NK-92 treated with Interleukin-12 subunit alpha and Interleukin-12 subunit beta, amount 100 ng/mL, for 24 hours (cell line): ENCODE measurements around the gene ERCC5.

Experiments used
- DNase-seq: peaks from one replicate; lab custom pipeline; 2025; lab: John Stamatoyannopoulos, UW

ERCC5 gene

DNA sequence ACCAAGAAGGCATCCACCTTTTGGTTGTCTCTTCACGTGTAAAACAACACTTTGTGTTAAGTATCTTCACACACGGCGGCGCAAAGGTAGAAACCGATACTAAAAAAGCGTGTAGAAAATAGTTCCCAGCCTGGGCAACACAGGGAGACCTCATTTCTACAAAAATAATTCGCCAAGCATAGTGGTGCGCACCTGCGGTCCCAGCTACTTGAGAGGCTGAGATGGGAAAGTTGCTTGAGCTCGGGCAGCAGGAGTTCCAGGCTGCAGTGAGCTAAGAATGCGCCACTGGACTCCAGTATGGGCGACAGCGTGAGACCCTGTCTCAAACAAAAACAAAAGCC, 573 bp upstream of the ERCC5 start:
- no peak for DNase-seq

DNA sequence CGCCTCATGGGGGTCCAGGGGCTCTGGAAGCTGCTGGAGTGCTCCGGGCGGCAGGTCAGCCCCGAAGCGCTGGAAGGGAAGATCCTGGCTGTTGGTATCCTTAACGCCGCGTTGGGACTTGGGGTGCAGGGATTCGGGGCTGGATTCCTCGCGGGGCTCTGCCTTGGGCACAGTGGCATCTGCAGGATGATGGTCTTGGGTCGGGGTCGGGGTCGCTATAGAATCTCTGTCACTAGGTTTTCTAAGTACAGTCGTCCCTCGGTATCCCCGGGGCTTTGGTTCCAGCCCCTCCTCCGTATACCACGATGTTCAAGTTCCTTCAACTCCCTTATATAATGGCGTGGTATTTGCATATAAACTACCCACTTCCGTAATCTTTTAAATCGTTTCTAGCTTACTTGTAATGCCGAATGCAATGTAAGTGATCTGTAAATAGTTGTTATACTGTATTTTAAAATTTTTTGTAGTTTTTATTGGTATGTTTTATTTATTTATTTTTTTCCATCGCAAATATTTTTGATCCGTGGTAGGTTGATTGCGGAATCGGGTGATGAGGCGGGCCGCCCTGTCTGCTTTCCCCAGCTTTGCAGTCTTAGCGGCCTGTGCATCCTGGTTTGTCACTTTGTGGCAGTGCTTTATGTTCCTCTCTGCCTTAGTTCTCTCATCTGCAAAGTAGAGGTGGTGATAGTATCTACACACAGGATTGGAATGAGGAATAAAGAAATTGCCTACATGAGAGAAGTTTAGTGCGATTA, 606 bp downstream of the ERCC5 start:
- peak; percentile 47 for DNase-seq

DNA sequence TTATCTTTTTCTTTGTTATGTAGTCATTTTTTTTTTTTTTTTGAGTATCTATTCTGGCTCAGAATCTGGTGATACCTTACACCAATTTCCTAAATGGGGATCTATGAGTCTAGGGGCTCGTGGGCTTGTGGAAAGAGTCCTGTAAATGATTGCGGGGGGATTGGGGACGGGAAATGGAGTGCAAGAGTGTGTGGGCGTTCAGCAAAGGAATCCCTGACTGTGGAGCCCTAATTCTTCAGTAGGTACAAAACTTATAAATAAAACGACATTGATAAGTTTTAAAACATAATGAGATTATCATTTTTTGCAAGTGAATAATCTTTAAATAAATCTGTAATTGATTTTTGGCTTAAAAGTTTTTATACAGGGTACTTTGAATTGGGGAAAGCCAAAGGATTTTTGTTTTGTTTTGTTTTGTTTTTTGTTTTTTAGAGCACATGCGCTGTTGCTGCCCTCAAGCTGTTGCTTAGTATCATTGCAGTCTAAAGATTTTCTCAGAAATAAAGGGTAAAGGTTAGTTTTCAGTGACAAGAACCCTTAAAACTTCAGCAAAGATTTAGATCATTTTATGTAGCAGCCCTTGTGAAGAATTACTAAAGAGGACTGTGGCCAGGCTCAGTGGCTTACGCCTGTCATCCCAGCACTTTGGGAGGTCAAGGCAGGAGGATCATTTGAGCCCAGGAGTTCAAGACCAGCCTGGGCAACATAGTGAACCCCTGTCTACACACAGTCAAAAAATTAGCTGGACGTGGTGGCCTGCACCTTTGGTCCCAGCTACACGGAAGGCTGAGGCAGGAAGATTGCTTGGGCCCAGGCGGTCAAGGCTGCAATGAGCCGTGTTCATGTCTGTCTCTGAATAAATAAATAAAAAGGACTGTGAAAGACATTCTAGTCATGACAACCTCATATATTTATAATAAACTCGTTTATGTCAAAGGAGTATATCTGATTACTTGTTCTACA, 1.7 kb downstream of the ERCC5 start:
- no peak for DNase-seq

DNA sequence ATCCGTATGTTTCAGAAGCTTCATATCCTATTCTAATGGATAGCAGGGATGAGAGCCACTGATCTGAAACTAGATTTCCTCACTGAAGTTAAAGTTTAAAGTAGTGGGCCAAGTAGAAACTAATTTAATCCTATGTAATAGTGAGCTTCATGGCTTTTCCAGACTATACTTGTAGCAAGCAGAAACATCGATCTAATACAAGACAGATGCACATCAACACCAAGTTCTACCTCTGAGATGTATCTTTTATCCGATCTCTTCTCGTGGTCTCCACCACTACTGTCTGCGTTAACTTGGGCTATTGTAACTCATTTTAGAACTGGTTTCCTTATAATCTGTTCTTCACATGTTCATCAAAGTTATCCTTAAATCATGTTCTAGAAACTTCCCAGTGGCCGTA, 3.1 kb downstream of the ERCC5 start:
- DNase-seq, result no peak

DNA sequence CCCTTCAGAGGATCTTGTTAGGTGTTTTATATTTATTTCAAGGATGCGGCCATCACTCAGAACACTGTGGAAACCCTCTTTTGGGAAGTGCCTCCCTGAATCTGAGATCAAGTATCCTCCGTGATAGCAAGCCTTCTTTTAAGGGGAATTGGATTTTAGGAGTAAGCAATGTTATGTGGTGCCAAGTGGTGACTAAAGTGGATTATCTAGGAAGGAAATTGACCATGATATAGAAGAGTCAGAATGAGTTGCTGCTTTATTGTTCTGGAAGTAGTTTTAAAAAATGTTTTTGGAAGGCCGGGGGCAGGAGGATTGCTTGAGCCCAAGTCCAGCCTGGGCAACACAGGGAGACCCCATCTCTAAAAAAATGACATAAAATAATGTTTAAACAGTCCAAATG, 6.7 kb downstream of the ERCC5 start:
- DNase-seq, result no peak

DNA sequence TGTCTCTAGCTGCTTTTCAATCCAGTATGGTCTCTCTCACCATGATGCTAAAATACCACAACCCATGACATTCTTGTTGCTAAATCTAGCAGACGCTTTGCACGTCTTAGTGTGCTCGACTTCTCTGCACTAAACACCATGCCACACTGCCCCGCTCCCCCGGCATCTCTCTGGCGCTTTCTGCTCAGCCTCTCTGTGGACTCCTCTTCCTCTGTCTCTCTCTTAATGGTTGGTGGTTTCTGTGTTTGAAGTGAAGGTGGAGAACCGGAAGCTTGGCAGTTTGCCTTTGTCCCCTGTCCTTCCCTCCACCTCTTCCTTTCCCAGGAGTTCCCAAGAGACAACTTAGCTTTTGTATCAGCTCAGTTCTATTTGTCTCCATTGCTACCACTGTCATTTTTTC, 8.8 kb downstream of the ERCC5 start:
- DNase-seq, result no peak

DNA sequence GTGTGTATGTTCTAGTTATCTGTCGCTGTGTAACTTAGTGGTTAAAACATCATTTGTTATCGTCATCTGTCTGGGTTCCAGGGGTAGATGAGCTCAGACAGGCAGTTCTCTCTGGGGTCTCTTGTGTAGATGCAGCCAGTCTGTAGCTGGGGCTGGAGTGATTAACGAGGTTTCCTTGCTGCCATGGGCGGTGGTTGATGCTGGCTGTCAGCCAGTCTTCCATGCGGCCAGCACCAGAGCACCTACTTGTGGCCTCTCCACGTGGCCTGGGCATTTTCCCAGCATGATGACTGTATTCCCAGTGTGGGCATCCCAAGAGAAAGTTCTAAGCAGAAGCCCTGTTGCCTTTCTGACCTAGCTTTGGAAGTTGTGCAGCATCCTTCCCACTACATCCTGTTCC, 10.7 kb downstream of the ERCC5 start:
- DNase-seq, result no peak

DNA sequence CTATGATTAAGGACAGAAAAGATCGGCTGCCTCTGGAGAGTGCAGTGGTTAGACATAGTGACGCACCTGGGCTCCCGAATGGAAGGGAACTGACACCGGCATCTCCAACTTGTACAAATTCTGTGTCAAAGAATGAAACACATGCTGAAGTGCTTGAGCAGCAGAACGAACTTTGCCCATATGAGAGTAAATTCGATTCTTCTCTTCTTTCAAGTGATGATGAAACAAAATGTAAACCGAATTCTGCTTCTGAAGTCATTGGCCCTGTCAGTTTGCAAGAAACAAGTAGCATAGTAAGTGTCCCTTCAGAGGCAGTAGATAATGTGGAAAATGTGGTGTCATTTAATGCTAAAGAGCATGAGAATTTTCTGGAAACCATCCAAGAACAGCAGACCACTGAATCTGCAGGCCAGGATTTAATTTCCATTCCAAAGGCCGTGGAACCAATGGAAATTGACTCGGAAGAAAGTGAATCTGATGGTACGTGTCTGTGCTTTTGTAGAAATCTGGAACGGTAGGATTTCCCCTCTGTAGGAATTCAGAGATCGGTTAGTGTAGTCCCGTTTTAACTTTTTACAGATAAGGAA, 16.9 kb downstream of the ERCC5 start:
- no peak for DNase-seq

DNA sequence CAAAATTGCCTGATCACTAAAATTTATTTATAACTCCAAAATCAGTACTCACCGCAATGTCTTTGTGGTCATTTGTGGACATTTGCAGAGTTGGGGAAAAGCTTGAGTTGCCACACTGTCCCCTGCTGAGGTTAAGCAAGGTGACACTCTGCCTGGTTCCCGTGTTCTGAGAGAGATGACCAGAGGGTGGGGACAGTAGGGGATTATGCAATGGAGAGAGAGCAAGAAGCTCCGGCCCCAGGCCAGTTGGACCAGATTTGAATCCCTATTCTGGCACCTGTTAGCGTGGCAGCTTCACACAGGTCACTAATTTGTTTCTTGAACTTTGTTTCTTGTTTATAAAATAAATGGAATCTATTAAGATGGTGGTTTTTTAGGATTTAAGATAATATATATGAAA, 17.8 kb downstream of the ERCC5 start:
- no peak for DNase-seq

DNA sequence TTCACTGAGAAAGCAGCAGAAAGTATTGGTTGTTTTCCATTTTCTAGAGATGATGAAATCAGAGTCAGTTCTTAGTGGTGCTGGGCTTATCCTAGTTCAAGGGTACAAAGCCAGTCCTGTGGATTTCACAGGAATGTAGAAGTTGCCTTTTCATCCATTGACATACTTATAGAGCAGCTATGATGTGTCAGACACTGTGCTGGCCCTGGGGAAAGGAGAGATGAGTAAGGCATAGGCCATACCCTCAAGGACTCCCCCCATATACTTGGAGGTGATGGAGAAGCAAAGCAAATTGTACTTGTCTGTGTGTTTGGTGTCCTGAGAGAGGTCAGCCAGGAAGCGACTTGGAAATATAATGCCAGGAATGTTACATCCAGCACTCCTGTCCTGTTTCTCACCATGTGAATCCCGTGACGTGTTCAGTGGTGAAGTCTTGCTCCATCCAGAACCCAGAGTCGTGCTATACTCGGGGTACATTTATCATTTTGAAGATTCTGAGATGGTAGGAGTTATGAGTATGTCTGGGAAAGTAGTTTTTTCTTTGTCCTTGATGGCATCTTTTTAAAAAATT, 22.6 kb downstream of the ERCC5 start:
- no peak for DNase-seq

DNA sequence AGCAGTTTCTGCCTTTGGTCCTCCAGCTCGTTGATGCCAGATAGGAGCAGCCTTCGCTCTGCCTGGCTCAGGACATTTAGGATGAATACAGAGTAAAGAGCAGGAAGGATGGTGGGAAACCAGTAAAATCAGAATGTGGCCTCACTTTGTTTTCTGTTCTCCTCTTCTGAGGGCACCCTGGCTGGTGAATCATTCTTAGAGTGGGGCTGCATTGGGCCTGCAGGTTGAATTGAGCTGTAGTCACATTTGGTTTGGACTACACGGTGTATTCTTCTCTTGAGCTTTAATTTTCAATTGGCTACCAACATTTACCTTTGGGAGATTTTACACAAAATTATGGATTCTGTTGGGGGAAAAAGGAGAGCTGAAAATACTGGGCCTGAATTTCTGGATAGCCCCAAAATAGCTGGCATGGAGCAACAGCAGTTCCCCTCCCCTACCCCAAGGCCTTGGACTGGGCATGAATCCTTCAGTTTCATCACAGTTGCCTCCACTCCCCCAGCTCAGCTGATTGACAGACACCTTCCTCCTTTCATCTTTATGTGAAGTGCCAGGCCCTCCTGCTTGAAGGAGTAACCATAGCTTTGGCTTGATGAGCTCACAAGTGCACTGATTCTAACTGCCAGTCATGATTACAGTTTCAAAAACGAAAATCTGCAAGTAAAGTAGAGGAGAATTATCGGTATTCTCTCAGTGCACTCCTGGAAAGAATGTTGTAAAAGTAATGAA, 24.3 kb downstream of the ERCC5 start:
- DNase-seq, result no peak

DNA sequence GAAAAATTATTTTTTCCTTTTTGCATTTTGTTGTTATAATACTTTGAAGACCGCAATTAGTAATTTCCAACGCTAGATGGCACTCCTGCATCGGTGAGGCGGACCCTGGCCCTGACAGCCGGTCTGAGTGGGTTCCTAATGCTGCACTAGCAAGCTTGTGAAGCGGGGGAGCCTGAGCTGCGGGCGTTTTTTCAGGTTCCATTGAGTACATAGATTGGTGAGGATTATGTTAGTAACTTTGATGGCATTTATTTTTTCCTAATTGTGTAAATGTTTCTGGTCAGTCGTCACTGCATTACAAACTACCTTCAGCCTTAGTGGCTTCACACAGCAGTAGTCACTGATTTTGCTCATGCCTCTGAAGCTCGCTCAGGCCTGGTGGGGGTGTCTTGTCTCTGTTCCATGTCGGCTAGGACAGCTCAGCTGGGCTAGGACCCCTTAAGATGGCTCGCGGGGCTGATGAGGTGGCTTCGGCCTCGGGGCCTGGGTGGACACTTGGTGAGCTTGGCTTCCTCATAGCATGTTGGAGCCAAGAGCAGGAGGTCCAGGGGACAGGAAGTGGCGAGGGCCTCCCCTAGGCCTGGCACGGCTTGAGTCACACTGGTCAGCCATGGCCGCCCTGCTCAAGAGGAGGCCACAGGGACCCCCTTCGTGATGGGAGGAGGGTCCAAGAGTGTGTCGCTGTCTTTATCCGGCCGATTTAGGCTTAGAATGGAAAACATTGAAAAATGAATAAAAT, 25.0 kb downstream of the ERCC5 start:
- peak; percentile 10 for DNase-seq

DNA sequence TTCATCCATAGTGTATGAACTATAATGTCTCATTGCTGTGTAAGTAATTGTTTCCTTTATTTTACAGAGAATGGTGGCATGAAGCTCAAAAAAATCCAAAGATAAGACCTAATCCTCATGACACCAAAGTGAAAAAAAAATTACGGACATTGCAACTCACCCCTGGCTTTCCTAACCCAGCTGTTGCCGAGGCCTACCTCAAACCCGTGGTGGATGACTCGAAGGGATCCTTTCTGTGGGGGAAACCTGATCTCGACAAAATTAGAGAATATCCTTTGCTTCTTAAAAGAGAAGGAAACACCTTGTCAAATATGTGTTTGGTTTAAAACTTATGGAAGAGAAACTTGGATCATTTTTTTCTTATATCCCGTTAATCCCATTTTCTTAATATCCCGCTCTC, 26.3 kb downstream of the ERCC5 start:
- no peak for DNase-seq

DNA sequence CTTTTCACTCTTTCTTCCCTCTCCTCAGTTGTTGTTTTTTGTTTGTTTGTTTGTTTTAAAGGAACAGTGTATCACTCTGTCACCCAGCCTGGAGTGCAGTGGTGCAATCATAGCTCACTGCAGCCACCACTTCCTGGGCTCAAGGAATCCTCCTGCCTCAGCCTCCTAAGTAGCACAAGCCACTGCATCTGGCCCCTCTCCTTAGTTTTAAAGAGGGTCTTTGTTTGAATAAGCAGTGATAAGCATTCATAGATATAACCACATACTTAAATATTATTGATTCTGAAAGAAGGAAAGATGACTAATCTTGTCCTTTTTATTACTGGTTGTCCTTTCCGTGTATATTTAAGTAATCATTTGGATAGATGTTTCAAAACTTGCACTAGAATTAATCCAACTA, 26.7 kb downstream of the ERCC5 start:
- DNase-seq, result no peak

DNA sequence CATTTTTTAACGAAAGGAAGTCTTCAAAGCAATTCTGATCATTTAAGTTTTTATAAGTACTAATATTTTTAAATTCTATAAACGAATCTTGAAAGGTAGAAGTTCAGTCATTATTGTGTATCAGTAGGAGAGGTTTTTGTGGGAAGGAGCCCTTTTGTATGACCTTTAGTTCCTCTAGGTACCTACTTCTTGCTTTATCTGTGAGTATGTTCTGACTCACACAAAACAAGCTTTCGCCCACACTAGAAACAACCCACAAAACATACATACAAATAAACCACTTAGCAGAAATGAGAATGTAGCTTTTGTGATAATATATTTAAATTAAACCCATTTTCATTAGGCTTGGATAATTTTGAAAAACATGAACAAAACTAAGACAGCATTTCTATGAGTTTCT, 27.8 kb downstream of the ERCC5 start:
- no peak for DNase-seq

DNA sequence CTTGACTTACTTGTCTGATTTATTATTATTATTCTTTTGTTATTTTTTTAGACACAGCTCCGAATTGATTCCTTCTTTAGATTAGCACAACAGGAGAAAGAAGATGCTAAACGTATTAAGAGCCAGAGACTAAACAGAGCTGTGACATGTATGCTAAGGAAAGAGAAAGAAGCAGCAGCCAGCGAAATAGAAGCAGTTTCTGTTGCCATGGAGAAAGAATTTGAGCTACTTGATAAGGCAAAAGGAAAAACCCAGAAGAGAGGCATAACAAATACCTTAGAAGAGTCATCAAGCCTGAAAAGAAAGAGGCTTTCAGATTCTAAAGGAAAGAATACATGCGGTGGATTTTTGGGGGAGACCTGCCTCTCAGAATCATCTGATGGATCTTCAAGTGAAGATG, 29.4 kb downstream of the ERCC5 start:
- DNase-seq, result no peak

DNA sequence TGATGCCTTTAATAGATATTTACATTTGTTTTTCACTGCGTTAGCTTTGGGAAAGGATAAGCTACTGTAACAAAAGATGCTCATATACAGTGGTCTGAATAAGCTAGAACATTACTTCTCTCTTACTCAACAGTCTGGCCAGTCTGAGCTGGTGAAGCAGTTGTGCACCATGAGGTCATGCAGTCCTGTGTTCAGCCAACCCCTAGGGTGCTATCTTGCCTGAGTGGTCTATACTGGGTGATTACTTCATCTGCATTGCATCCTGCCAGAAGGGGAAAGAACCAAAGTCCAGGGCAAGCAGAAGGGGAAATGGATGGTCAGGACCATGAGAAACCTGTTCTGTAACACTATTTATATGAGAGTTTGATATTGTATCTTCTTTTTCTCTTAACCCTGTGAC, 31.5 kb downstream of the ERCC5 start:
- no peak for DNase-seq

DNA sequence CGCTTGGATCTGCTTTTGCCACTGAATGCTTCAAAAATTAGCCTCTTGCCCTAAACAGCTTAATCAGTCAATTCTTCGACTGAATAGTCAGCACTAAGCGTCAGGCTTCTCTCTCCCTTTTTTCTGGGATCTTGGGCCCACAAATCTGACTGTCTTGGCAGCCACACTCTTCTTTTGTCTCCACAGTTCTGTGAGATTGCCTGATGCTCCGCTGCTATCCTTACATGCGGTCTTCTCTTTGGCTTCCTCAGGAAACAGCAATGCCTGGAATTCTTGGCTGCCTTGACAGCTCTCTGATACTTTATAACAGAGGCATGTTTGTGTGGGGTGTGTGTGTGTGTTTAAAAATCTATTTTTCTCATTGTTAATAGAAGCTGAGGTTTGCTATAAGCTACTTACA, 32.6 kb downstream of the ERCC5 start:
- no peak for DNase-seq

DNA sequence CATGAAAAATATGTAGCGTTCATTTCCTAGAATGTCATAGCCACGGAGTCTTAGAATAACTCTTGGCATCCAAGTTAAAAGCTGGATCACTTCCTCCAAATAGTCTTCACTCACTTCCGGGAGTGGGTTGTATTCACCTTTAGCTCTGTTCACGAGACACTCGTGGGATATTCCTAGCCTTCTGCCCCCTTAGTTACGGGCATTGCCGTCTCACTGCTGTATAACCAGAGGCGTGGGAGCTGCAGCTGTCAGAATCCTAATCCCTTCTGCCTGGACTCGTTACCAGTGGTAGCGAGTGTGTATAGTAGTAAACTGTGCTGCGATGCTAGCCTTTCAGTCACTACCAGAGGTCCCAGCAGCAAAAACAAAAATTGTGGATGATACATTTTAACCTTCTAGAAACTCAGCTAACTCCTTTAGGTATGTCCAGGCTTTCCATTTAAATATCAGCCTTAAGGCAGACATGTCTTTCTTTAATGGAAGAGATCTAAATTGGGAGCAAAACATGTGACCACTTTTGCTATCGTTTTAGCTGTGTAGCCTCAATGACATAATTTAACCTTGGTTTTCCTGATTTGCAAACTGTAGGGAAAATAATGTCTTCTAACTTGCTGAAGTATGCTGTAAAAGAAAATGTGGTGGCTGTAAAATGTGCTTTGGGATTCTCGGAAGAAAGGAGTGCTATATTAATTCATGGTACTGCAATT, 34.1 kb downstream of the ERCC5 start:
- no peak for DNase-seq

DNA sequence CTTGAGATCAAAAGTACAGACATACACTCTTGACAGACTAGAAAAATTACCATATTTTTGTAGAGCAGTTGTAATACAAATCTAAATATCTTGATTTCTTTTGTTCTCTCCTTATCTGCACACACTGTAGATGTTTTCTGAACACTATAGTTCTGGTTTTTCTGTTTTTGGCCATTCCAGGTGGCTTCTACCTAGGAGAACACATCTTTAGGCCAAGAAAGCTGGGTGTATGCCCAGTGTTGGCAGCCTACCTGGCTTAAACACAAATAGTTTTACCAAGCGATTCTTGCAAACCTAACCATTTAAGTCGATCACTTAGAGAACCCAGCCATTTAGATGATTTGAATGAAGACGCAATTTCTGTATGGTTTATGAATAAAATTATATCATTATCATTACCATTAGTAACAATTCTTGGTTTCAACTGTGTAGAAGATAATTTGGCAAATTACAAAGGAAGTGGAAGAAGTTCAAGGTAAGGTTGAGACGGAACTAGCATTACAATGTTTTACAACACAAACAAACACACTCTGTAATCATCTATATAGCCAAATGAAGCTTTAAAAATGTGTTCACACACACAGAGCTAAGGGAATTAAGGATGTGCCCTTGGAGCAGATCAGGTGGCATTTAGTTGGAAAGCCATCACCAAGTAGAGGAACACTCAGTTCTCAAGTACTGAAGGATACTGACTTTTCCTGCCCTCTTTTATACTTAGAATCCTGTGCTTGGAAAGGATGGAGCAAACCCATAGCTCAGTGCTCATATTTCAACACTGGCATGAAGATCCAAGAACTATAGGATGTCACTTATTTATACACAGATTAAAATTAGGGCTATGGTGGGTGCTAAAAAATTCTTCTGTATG, 36.2 kb downstream of the ERCC5 start:
- DNase-seq, result no peak
